ENCODE data around the gene FERMT3.

Gene FERMT3

DNA sequence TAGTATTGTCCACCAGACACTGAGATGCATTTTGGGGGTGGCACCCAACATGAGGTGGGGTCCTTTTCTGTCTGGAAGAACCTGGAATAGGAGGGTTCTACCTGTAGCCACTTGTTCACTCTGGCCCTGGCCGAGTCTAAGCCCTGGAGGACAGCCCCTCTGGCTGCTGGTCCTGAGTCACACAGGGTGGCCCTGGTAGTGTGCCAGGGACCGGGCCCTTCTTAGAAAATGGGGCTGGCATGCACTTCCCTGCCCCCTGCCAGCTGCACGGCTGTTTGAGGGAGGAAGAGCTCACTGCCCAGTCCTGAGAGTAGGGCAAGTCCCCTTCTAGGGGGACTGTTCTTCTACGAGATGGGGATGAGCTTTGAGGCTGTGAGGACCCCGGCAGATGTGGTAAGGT, 47.0 kb downstream of the FERMT3 start:
- H3K27ac ChIP-seq (ENCODE audit: low read length): no peak overlapping the region
- H3K4me1 ChIP-seq (ENCODE audit: low read length): no peaks in the 10 kb centered on the region; the same call in 1 of the 2 replicates
- H2AFZ ChIP-seq (ENCODE audit: low read length): no peak overlapping the region
- TF ChIP-seq, protein P1, sequence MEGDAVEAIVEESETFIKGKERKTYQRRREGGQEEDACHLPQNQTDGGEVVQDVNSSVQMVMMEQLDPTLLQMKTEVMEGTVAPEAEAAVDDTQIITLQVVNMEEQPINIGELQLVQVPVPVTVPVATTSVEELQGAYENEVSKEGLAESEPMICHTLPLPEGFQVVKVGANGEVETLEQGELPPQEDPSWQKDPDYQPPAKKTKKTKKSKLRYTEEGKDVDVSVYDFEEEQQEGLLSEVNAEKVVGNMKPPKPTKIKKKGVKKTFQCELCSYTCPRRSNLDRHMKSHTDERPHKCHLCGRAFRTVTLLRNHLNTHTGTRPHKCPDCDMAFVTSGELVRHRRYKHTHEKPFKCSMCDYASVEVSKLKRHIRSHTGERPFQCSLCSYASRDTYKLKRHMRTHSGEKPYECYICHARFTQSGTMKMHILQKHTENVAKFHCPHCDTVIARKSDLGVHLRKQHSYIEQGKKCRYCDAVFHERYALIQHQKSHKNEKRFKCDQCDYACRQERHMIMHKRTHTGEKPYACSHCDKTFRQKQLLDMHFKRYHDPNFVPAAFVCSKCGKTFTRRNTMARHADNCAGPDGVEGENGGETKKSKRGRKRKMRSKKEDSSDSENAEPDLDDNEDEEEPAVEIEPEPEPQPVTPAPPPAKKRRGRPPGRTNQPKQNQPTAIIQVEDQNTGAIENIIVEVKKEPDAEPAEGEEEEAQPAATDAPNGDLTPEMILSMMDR (IDR thresholded peaks at IDR 0.05; ENCODE audit: low read length): no peak
- TF ChIP-seq EZH2phosphoT487 (IDR thresholded peaks at IDR 0.05; ENCODE audit: low read length): no peak
- no peak for TF ChIP-seq EZH2 (optimal IDR thresholded peaks at IDR 0.05; ENCODE audit: low read depth, low read length)
- no peaks in the 10 kb centered on the region for H4K20me1 ChIP-seq (ENCODE audit: insufficient read depth, low read length)
- H3K9ac ChIP-seq (ENCODE audit: low read length): no peak overlapping the region
- H3K4me3 ChIP-seq (ENCODE audit: low read length): no peak overlapping the region
- no peaks in the 10 kb centered on the region for H3K9me3 ChIP-seq (replicated peaks; ENCODE audit: insufficient read depth, low read length)
- no peaks in the 10 kb centered on the region for H3F3A ChIP-seq (ENCODE audit: insufficient read depth, low read length)
- H3K79me2 ChIP-seq (ENCODE audit: low read length): peaks cover 9% of the 10 kb centered on the region
- H3K4me2 ChIP-seq (ENCODE audit: low read depth, low read length): no peak overlapping the region
- H3K27me3 ChIP-seq (replicated peaks; ENCODE audit: insufficient read depth, low read length): peaks cover 5% of the 10 kb centered on the region; the same call in 1 of the 2 replicates
- no peaks in the 10 kb centered on the region for H3K9me2 ChIP-seq (replicated peaks; ENCODE audit: insufficient read depth, low read length)
- no peak for DNase-seq
- H3K36me3 ChIP-seq (replicated peaks; ENCODE audit: insufficient read depth, low read length): no peaks in the 10 kb centered on the region

- H3K27me3 ChIP-seq (replicated peaks; ENCODE audit: insufficient read depth, low read length): peaks cover 5% of the 10 kb centered on the region; the same call in 1 of the 2 replicates
- H3K4me1 ChIP-seq (ENCODE audit: low read length): no peaks in the 10 kb centered on the region; the same call in 1 of the 2 replicates
- no peaks in the 10 kb centered on the region for H3F3A ChIP-seq (ENCODE audit: insufficient read depth, low read length)
- H3K9me2 ChIP-seq (replicated peaks; ENCODE audit: insufficient read depth, low read length): no peaks in the 10 kb centered on the region
- peaks cover 9% of the 10 kb centered on the region for H3K79me2 ChIP-seq (ENCODE audit: low read length)
- no peak overlapping the region for H3K4me2 ChIP-seq (ENCODE audit: low read depth, low read length)
- DNase-seq: no peak
- H3K36me3 ChIP-seq (replicated peaks; ENCODE audit: insufficient read depth, low read length): no peaks in the 10 kb centered on the region
- no peaks in the 10 kb centered on the region for H3K9me3 ChIP-seq (replicated peaks; ENCODE audit: insufficient read depth, low read length)
- H4K20me1 ChIP-seq (ENCODE audit: insufficient read depth, low read length): no peaks in the 10 kb centered on the region
- H3K4me3 ChIP-seq (ENCODE audit: low read length): no peak overlapping the region
- TF ChIP-seq EZH2 (optimal IDR thresholded peaks at IDR 0.05; ENCODE audit: low read depth, low read length) (no peak), EZH2phosphoT487 (IDR thresholded peaks at IDR 0.05; ENCODE audit: low read length) (no peak)
- TF ChIP-seq, protein P1 (IDR thresholded peaks at IDR 0.05; ENCODE audit: low read length): no peak
- no peak overlapping the region for H2AFZ ChIP-seq (ENCODE audit: low read length)
- no peak overlapping the region for H3K27ac ChIP-seq (ENCODE audit: low read length)
- no peak overlapping the region for H3K9ac ChIP-seq (ENCODE audit: low read length)
Measured at GRCh38 chr11:64254326-64254725, 47.8 kb downstream of the FERMT3 start.

GRCh38 chr11:64255135-64256128, 48.9 kb downstream of the FERMT3 start:
- H3K9ac ChIP-seq (ENCODE audit: low read length): no peak overlapping the region
- no peaks in the 10 kb centered on the region for H4K20me1 ChIP-seq (ENCODE audit: insufficient read depth, low read length)
- H3K36me3 ChIP-seq (replicated peaks; ENCODE audit: insufficient read depth, low read length): no peaks in the 10 kb centered on the region
- TF ChIP-seq, protein P1 (IDR thresholded peaks at IDR 0.05; ENCODE audit: low read length): no peak
- TF ChIP-seq EZH2 (optimal IDR thresholded peaks at IDR 0.05; ENCODE audit: low read depth, low read length) (no peak), EZH2phosphoT487 (IDR thresholded peaks at IDR 0.05; ENCODE audit: low read length) (no peak)
- DNase-seq: no peak
- peaks cover 9% of the 10 kb centered on the region for H3K79me2 ChIP-seq (ENCODE audit: low read length)
- peaks cover 2% of the 10 kb centered on the region; the same call in 1 of the 2 replicates for H3K27me3 ChIP-seq (replicated peaks; ENCODE audit: insufficient read depth, low read length)
- H3K4me2 ChIP-seq (ENCODE audit: low read depth, low read length): no peak overlapping the region
- H3K4me3 ChIP-seq (ENCODE audit: low read length): no peak overlapping the region
- H3K4me1 ChIP-seq (ENCODE audit: low read length): no peaks in the 10 kb centered on the region; the same call in 1 of the 2 replicates
- no peak overlapping the region for H2AFZ ChIP-seq (ENCODE audit: low read length)
- no peaks in the 10 kb centered on the region for H3F3A ChIP-seq (ENCODE audit: insufficient read depth, low read length)
- H3K9me3 ChIP-seq (replicated peaks; ENCODE audit: insufficient read depth, low read length): no peaks in the 10 kb centered on the region
- no peak overlapping the region for H3K27ac ChIP-seq (ENCODE audit: low read length)
- H3K9me2 ChIP-seq (replicated peaks; ENCODE audit: insufficient read depth, low read length): no peaks in the 10 kb centered on the region

All from MM.1S (cell line).